HL-60 (cell line): ENCODE results near the gene MAGOHB.

Experiments
- DNase-seq, 2 experiments: peaks; one replicate each; pipeline ENCODE4 v3.0.0-alpha.2; 2010 to 2020; ENCODE audit warnings: low read depth in 1 of 2, low spot score in 1 of 2
- H3K27ac ChIP-seq: fragments of 250-450 bp; sonication (Bioruptor Pico); replicated peaks from 2 replicates; pipeline ENCODE4 v1.5.1; 2020; ENCODE audit warnings: mild to moderate bottlenecking, moderate library complexity
- H3K27me3 ChIP-seq: fragments of 250-450 bp; sonication (Bioruptor Pico); 2 replicates; pipeline ENCODE4 v1.5.1; 2021; ENCODE audit warnings: mild to moderate bottlenecking, moderate library complexity; ENCODE audit not compliant: insufficient read depth, poor library complexity, severe bottlenecking
- H3K4me3 ChIP-seq: replicated peaks from 2 replicates; pipeline ENCODE4 v1.5.1; 2011; ENCODE audit warnings: mild to moderate bottlenecking, control low read depth, low read length; ENCODE audit not compliant: insufficient read depth
- CTCF ChIP-seq: IDR thresholded peaks from one replicate; pipeline ENCODE4 v1.5.1; 2011; ENCODE audit warnings: low read length, control low read depth, inconsistent platforms; ENCODE audit not compliant: insufficient read depth
- GABPA ChIP-seq: IDR thresholded peaks from 2 replicates; pipeline ENCODE4 v1.6.1; 2012; ENCODE audit warnings: low read depth
- POLR2AphosphoS5 ChIP-seq: IDR thresholded peaks from 2 replicates; pipeline ENCODE4 v1.6.1; 2012; ENCODE audit warnings: low read depth
- SPI1 ChIP-seq: IDR thresholded peaks from 2 replicates; pipeline ENCODE4 v1.6.1; 2012; ENCODE audit warnings: low read depth, mild to moderate bottlenecking, borderline replicate concordance
- TF ChIP-seq, protein P1 (sequence below): IDR thresholded peaks from 2 replicates; pipeline ENCODE4 v1.6.1; 2012; ENCODE audit warnings: low read depth; ENCODE audit not compliant: insufficient replicate concordance

MAGOHB gene

GRCh38 chr12:10634427-10634826 is 21.0 kb upstream of the MAGOHB start:
- TF ChIP-seq, protein P1, sequence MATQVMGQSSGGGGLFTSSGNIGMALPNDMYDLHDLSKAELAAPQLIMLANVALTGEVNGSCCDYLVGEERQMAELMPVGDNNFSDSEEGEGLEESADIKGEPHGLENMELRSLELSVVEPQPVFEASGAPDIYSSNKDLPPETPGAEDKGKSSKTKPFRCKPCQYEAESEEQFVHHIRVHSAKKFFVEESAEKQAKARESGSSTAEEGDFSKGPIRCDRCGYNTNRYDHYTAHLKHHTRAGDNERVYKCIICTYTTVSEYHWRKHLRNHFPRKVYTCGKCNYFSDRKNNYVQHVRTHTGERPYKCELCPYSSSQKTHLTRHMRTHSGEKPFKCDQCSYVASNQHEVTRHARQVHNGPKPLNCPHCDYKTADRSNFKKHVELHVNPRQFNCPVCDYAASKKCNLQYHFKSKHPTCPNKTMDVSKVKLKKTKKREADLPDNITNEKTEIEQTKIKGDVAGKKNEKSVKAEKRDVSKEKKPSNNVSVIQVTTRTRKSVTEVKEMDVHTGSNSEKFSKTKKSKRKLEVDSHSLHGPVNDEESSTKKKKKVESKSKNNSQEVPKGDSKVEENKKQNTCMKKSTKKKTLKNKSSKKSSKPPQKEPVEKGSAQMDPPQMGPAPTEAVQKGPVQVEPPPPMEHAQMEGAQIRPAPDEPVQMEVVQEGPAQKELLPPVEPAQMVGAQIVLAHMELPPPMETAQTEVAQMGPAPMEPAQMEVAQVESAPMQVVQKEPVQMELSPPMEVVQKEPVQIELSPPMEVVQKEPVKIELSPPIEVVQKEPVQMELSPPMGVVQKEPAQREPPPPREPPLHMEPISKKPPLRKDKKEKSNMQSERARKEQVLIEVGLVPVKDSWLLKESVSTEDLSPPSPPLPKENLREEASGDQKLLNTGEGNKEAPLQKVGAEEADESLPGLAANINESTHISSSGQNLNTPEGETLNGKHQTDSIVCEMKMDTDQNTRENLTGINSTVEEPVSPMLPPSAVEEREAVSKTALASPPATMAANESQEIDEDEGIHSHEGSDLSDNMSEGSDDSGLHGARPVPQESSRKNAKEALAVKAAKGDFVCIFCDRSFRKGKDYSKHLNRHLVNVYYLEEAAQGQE = no peak
- TF ChIP-seq CTCF (no peak), POLR2AphosphoS5 (no peak), GABPA (no peak), SPI1 (no peak)
- Histone ChIP-seq H3K4me3 (no peak overlapping the region), H3K27me3 (no peaks in the 10 kb centered on the region), H3K27ac (no peak overlapping the region)
- DNase-seq = no peak

DNA sequence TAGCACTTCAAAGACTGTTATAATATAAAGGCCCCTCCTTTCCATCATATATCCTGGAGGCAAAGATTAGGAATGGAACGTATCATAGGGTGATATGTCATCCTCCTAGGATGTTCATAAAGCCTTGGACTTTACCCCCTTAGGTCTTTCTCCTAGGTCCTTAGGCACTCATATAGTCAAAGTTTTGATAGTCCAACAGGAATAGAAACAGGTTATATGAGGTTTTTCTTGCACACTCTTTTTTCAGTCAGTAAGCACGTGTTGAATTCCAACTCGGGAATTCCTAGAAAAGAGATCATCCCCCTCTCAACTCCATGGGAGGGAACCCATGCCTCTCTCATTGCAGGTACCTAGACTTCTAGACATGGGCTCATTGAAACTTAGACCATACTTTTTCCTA is 20.1 kb upstream of the MAGOHB start:
- no peak for TF ChIP-seq POLR2AphosphoS5
- no peak for TF ChIP-seq SPI1
- no peak for TF ChIP-seq GABPA
- TF ChIP-seq CTCF = no peak
- TF ChIP-seq, protein P1 = no peak
- no peak overlapping the region for H3K4me3 ChIP-seq
- no peaks in the 10 kb centered on the region for H3K27me3 ChIP-seq
- H3K27ac ChIP-seq = no peak overlapping the region
- DNase-seq = no peak

GRCh38 chr12:10632226-10632625 is 18.8 kb upstream of the MAGOHB start:
- H3K4me3 ChIP-seq = no peak overlapping the region
- no peak overlapping the region for H3K27ac ChIP-seq
- DNase-seq = no peak
- H3K27me3 ChIP-seq = no peaks in the 10 kb centered on the region
- TF ChIP-seq POLR2AphosphoS5 = no peak
- no peak for TF ChIP-seq CTCF
- no peak for TF ChIP-seq GABPA
- TF ChIP-seq, protein P1 = no peak
